ENCODE data around the gene MTA1. TPM values are rescaled to one million over a fixed set of nuclear protein-coding genes. Genes with fewer than 3 reads are reported as not detected.

Gene MTA1
- total and polyA plus RNA-seq, 2 of the 8 experiments (the other 6 are each of a cell fraction or from before 2014, with no cell fraction given) = 73.9 to 221 TPM

GRCh38 chr14:105411017-105411941, 8.3 kb upstream of the MTA1 start (continued):
- TF ChIP-seq SUZ12 (IDR thresholded peaks at IDR 0.05; ENCODE audit: low read length) = peak; percentile 42; the same call in 1 of the 2 replicates
- peak; percentile 44 for TF ChIP-seq MAX (IDR thresholded peaks at IDR 0.05)

Measured in H1 (cell line).